ENCODE results near the gene ANKRD10. TPM values are rescaled to one million over a fixed set of nuclear protein-coding genes. Genes with fewer than 3 reads are reported as not detected.

The ANKRD10 gene
- total RNA-seq, 1 donor from 2014 or later: 138 TPM

DNA sequence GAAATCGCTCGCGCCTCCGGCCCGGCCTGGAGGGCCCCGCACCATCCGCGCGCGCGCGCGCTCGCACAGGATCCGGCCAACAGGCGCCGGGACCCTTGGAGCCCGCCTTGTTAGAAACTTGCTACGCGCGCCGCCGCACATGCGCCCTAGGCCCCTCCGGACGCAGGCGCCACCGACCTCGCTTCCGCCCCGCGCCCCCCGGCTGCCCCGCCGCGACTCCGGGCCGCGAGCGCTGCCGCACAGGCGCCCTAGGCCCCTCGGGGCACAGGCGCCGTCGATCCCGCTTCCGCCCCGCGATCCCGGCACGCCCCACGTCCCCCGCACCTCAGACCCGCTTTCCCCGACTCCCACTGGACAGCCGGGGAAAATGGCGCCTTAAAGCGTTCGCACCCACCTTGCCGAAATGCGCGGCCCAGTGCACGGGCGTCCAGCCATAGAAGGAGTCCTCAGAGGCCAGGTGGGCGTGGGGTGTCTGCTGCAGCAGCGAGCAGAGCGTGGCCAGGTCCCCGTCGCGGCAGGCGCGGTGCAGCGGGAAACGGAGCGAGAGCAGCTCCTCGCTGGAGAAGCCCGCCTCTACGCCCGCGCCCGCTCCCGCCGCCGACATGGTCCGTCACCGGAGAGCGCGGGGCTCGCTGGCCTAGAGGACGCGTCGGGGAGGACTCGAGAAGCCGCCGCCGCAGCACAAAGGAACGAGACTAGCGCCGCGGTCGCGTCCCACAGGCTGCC, 375 bp downstream of the ANKRD10 start:
- peak; percentile 70 for DNase-seq (ENCODE audit: low spot score)

DNA sequence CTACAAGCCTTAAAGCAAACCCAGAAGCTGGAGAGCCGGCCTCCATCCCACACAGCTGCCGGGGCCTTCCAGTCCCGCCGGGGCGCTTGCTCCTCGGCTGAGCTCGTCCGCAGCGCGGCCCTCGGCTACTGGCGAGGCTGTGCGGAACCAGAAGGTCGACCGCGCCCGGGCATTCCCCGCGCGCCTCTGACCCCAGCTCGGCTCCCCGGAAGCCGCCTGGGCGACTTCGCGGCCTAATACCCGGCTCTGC, 863 bp downstream of the ANKRD10 start:
- no peak for DNase-seq (ENCODE audit: low spot score)

GRCh38 chr13:110913322-110914080, 1.4 kb downstream of the ANKRD10 start:
- no peak for DNase-seq (ENCODE audit: low spot score)

- no peak for DNase-seq (ENCODE audit: low spot score)
Measured at GRCh38 chr13:110912651-110913051, 2.2 kb downstream of the ANKRD10 start.

DNA sequence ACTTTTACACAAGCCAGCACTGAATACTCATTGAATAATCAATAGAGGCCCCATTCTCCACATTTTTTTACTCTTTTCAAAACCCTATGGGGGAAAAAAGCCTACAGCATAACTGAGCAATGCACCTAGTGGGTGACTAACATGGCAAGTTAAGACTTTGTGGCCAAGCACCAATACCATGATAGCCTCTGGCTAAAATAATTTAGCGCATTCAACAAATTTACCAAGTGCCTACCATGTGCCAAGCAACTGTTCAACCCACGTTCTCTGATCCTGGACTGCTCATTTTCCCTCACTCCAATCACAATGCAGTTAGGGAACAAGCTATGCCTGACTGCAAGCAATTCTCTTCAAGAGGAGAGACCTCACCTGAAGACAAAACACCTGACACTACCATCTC, 3.0 kb downstream of the ANKRD10 start:
- DNase-seq (ENCODE audit: low spot score): no peak

DNA sequence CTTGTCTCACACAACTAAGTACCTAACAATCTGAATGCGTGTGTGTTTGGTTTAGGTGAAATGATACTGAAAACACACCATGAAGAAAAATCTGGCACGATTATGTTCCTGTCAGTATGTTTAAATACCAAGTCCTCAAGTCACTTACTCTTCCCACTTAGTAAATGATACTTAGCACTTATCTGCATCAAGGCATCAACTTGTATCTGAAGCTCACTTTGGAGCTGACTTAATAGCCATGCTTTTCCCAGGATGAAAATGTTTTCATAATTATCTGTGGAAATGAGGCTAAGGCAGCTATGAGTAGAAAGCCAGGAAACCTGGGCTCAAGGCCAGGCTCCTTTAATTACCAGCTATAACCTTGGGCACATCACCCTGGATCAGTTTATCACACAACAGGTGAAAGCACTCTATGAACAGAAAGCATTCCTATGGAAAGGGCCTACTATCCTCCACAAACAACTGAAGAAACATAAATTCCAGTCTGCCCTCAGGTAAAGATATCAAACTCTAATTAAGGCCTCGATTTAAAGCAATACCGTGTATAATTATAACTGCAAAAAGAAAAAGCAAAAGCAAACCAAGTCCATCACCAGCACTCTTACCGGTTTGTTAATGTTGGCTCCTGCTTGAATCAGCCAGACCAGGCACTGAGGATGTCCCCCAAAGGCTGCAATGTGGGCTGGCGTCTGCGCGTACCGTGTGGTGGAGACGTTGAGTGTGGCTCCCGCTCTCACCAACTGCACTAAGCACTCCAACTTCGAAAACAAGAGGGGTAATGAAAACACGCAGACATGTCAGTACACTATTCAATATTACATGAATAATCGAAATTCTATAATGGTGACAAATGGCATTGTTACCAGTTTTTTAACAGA, 4.6 kb downstream of the ANKRD10 start:
- DNase-seq (ENCODE audit: low spot score): no peak

- no peak for DNase-seq (ENCODE audit: low spot score)
Measured at GRCh38 chr13:110907951-110908898, 6.6 kb downstream of the ANKRD10 start.

DNA sequence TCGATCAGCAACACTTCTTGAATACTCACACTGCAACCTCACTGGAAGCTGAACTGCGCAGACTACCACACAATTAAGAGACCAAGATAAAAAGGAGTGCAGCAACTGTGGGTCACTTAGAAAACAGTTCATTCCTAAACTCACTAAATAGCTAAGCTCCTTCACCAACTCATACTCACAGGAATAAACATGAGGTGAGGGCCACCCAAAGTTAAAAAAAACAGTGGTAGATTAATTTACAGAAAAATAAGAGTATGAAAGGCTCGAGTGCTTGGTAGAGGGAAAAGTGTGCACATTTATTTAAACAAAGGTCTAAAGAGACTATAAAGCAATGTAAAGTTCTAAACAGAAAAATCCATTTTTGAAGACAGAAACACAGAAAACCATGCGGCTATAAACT, 7.6 kb downstream of the ANKRD10 start:
- DNase-seq (ENCODE audit: low spot score): no peak

DNA sequence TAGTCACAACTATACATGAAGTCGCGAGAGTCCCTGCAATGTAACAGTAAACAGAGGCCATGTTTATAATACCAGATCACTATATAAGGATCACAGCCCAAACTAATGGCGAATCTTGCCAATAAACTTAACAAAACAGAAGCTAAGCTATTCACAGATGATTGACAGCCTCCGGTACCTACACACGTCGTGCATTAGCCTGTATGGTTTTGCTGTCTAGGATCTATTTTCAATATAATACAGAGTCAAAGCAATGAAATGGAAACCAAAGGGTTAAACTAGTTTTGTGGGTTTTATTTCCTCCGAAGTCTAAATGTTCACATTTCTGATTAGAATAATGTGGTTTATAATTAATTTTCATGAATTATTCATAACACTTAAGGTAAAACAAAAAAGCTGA, 10.1 kb downstream of the ANKRD10 start:
- no peak for DNase-seq (ENCODE audit: low spot score)

DNA sequence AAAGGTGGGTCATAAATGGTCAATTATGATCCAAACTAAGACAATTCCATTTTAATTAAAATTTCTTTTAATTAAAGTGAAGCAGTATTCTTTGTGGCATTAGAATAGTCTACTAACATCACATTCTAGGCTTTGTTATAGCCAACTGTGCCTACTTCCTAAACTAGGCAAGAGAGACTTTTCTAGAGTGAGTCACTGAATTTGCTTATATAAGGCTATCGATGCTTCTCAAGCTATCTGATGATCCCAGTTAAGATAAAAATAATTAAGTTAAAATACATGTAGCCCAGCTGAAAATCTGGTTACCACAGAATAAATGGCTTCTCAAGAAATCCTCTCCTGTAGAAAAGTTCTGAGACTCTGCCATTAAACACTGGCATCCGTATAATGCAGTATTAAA, 12.5 kb downstream of the ANKRD10 start:
- no peak for DNase-seq (ENCODE audit: low spot score)

DNA sequence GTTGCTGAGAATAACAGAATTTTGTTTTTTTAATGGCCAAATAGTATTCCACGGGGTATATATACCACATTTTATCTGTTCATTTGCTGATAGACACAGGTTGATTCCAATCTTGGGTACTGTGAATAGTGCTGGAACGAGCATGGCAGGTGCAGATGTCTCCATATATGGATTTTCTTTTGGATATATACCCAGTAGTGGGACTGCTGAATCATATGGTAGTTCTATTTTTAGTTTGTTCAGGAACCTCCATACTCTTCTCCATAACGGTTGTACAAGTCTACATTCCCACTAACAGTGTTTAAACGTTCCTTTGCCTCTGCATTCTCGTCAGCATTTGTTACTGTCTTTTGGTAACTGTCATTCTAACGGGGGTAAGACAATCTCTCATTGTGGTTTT, 17.3 kb downstream of the ANKRD10 start:
- no peak for DNase-seq (ENCODE audit: low spot score)

GRCh38 chr13:110897014-110897413, 17.9 kb downstream of the ANKRD10 start:
- no peak for DNase-seq (ENCODE audit: low spot score)

DNA sequence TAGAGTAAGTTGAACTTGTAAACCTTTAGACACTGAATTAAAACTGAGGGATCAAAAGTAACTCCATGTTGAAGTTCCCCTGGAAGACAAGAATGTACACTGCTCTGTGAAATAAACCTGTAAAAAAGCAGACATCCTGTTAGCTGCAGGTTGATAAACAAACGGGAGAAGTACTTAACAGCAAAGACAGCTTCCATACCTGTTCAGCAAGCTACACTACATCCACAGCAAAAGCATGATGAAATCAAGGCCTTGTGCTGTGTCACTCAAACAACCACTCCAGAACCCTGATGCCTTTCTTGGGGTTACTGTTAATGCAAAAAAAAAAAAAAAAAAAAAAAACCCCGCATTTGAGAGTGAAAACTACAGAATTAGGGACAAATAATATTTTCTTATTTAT, 20.8 kb downstream of the ANKRD10 start:
- DNase-seq (ENCODE audit: low spot score): no peak

DNA sequence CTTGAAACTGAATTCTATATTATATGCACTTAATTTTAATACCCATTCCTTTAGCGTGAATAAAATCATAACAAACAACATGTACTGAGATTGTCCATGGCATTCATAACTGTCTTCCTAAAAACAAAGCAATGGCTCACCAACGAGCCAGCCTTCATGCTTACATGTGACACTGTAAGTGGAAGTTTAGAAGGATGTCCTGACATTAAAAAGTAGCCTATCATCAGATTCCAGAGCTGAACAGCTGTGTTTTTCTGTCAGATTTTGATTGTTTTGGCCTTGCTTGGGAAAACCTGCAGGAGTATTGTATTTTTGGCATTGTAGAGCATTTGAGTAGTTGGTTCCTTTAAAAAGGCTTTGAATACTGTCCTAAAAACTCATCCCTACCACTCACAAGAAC, 21.3 kb downstream of the ANKRD10 start:
- no peak for DNase-seq (ENCODE audit: low spot score)

DNA sequence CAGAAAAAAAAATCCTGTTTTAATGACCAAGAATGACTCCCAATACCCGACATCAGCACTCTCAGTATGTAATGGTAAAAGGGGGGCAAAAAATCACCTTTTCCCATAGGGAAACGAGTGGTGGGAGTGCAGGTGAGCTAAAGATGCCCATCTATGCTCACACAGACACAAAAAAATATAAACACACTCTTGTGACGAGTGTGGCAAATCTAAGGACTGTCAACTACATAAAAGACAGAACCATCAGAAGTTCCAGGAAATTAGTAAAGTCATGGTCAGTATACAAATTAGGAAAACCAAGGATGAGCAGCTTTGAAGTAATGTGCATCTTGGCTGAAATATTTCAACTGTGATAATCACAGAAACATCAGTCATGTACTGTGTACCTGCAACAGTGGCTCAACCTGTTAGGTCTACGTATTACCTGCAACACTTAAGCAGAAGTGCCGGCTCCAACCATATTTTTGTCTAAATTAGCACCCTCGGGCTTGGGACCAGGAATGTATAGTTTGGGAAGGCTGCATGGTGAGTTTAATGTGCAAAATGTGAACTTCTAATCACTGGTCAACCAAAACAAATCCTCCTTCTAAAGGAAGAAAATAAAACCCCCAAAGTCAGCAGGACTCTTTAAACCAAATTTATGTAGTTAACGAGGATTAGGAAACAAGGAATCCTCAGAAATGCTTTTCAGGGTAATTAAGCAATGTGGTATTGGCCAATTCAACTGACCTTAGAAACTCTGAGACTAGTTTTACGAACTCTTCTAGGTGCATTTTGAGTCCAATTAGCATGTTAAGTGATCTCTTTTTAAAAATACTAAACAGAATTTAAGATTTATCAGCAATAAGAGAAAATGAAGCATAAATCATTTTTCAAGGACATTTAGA, 24.3 kb downstream of the ANKRD10 start:
- no peak for DNase-seq (ENCODE audit: low spot score)

- DNase-seq (ENCODE audit: low spot score): no peak
Measured at GRCh38 chr13:110888390-110888789, 26.5 kb downstream of the ANKRD10 start.

DNA sequence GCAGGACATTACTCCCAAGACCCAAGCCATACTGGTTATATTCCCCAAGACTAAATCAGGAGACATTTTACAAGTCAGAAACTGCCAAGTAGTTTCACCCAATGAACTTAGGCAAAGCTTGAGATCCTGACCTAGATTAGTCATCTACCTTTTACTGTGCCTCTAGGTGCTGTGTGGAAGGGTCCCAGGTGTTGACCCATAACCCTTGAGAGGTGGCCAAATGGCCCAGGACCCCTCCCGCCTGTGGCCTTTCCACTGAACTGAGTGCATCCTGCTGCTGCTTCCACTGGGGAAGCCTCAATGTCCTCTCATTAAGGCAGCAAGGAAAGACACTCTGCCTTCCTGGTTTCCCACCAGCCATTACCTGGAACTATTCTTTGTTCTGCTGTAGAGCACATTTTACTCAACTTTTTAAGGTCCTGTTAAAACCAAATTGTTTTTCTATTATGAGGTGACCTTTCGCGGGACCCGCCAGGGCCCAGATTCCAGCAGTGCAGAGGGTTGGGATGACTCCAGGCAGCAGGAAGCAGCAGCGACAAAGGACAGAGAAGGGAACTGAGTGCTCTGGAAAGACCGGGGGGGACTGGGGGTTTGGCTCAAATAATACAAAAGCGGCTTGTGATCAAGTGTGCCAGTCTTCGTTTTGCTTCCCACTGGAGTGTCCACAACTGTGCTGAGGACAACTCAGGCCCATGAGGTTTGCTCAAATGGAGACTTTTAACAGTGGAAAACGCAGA, 27.1 kb downstream of the ANKRD10 start:
- DNase-seq (ENCODE audit: low spot score): no peak

GRCh38 chr13:110886870-110887596, 27.8 kb downstream of the ANKRD10 start:
- DNase-seq (ENCODE audit: low spot score): no peak
